GM19328 (cell line): Measurements from ENCODE around the gene CASP4.
"Not testable (repeated sequence)": the region's sequence is repeated elsewhere in the genome, so short reads cannot be mapped to it uniquely, and the experiment has no call there.

Source experiments
- ATAC-seq: cut with Tn5 transposase; IDR thresholded peaks from one replicate; pipeline ENCODE4 v1.9.1; 2021; ENCODE audit warnings: mild to moderate bottlenecking, moderate library complexity; ENCODE audit not compliant: unreplicated experiment

The CASP4 gene

GRCh38 chr11:104957280-104957679 lies 11.1 kb downstream of the CASP4 start:
- no peak for ATAC-seq

DNA sequence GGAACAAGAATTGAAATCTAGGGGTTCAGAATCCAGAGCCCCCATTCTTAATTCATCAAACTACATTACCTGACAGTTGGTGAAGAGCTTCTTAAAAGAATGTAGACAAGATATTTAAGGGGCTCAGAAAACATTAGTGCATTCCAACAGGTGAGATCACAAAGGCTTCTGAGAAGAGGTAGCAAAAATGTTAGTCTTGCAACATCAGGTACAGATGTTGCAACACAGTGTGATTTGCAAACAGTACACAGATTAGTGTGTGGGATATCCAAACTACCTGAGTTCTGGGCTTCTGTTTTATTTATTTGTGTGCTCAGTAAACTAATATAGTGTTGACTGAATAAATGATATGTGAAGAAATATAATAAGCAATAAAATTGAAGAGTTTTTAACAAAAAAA lies 11.8 kb downstream of the CASP4 start:
- no peak for ATAC-seq

- no peak for ATAC-seq
Measured at GRCh38 chr11:104946907-104947306, 21.5 kb downstream of the CASP4 start.

- ATAC-seq, result no peak
Measured at GRCh38 chr11:104944076-104944475, 24.3 kb downstream of the CASP4 start.

GRCh38 chr11:104943561-104943960 lies 24.8 kb downstream of the CASP4 start:
- ATAC-seq, result no peak

DNA sequence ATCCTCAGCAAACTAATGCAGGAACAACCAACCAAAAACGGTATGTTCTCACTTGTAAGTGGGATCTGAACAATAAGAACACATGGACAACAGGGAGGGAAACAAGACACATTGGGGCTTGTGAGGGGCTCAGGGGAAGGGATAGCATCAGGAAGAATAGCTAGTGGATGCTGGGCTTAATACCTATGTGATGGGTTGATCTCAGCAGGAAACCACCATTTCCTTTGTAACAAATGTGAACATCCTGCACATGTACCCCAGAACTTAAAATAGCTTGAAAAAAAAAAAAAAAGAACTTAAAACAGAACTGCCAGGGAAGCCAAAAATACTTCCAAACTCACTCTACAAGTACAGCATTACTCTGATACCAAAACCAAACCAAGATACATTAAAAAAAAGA lies 33.8 kb downstream of the CASP4 start:
- ATAC-seq, result no peak

DNA sequence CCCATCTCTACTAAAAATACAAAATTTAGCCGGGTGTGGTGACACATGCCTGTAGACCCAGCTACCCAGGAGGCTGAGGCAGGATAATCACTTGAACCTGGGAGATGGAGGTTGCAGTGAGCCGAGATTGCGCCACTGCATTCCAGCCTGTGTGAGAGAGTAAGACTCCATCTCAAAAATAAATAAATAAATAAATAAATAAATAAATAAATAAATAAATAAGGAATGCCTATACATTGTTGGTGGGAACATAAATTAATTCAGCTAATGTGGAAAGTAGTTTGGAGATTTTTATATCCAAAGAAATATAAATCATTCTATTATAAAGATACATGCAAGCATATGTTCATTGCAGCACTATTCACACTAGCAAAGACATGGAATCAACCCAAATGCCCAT lies 34.3 kb downstream of the CASP4 start:
- ATAC-seq, result not testable (repeated sequence)

DNA sequence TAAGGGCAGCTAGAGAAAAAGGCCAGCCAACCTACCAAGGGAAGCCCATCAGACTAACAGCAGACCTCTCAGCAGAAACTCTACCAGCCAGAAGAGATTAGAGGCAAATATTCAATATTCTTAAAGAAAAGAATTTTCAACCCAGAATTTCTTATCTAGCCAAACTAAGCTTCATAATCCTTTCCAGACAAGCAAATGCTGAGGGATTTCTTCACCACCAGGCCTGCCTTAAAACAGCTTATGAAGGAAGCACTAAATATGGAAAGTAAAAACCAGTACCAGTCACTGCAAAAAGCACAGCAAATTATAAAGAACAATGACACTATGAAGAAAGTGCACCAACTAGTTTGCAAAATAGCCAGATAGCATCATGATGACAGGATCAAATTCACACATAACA lies 39.6 kb downstream of the CASP4 start:
- ATAC-seq, result no peak

- no peak for ATAC-seq
Measured at GRCh38 chr11:104926771-104927611, 41.4 kb downstream of the CASP4 start.

- ATAC-seq, result no peak
Measured at GRCh38 chr11:104925850-104926249, 42.5 kb downstream of the CASP4 start.

DNA sequence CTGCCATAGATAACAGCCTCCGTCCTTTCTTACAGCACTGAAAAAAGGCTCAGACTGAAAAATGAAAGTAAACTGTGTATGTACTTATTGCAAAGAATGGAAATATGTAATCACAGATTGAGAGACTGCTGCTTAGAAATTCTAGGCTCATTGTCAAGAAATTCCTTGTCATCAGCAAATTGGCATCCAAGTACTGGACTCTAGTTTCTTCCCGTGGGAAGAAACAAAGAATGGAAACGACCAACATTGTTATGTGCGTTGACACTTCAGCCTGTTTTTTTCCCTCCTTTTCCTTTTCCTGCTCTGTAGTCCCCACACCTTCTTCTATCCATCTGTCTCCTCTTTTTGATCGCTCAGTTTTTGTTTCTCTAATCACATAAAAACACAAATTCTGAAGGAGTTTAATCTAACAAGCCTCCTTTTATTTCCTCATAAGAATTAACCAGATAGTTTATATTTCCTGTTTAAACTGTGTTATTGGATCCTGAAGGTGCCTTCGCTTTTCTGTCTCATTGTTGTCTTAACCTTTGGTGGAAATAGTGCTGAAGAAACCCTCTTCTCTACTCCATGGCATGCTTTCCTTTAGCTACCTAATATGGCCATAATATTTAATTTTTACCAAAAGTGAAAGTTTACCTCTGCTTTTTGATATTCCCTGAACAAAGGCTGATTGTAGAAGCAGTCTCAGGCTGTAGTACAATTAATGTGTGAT lies 50.1 kb downstream of the CASP4 start:
- peak; percentile 73 for ATAC-seq

GRCh38 chr11:104917271-104918112 lies 50.9 kb downstream of the CASP4 start:
- no peak for ATAC-seq

DNA sequence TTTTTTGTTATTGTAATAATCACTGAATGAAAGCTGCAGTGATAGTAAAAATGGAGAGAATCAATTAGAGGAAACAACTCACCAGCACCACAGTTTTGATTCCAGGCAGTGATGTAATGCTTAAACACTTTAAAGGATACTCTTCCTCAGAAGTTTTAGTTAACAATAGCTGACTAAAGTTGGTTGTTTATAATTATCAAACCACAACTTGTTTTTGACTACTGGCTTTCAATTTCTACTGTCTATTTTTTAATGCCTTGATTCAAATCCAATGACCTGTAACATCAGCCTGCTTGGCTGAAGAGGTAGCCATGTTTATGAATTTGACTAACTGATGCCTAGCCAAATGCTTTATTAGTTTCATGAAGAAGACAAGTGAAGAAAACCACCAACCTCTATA lies 51.9 kb downstream of the CASP4 start:
- no peak for ATAC-seq

GRCh38 chr11:104912102-104912501 lies 56.3 kb downstream of the CASP4 start:
- no peak for ATAC-seq

DNA sequence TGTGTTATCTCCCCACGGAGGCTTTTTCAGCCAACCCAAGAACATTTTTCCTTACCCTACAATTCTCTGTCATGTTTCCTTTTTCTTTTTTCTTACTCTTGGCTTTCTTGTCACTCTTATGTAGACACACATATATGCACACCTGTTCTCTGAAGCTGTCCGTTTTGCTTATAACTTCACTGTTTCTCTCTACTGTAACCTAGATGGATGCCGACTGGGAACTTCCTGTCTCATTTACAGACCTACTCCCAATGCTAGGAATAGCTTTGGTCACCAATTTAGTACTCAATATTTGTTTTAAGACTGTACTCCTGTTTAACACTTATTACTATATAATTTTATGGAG lies 60.2 kb downstream of the CASP4 start:
- ATAC-seq, result no peak

- ATAC-seq, result no peak
Measured at GRCh38 chr11:104907521-104908185, 60.7 kb downstream of the CASP4 start.

DNA sequence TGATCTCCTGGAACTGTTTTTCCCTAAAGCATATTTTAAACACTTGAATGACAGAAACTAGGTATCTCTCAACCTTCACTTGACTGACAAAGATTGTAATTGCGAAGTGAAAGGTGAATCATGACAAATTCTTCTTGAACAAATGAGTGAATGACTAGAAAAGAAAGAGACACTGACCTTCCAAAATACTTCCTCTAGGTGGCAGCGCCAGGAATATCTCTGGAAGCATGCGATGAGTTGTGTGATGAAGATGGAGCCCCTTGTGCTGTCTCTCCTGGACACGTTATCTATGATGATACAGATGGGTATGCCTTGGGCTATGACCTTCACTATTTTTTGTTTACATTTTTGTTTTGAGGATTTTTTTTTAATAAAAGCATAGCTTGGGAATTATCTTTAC lies 63.1 kb downstream of the CASP4 start:
- ATAC-seq, result no peak

DNA sequence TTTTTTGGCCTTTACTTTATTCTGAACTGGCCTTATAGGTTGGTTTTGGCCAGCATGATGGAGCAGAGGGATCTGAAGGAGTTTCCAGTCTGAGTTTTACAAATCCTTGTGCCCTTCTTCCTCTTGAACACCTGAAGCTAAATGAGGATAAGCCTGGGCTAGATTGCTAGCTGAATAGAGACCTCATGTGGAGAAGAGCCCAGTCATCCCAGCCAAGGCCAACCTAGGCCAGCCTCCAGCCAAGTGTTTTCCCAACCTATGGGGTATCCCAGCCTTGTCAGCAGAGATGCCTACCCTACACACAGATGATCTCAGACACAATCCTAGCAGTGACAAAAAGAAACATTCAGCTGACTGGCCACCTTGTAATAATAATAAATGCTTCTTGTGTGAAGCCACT lies 69.1 kb downstream of the CASP4 start:
- ATAC-seq, result no peak

- no peak for ATAC-seq
Measured at GRCh38 chr11:104898685-104899013, 69.7 kb downstream of the CASP4 start.

DNA sequence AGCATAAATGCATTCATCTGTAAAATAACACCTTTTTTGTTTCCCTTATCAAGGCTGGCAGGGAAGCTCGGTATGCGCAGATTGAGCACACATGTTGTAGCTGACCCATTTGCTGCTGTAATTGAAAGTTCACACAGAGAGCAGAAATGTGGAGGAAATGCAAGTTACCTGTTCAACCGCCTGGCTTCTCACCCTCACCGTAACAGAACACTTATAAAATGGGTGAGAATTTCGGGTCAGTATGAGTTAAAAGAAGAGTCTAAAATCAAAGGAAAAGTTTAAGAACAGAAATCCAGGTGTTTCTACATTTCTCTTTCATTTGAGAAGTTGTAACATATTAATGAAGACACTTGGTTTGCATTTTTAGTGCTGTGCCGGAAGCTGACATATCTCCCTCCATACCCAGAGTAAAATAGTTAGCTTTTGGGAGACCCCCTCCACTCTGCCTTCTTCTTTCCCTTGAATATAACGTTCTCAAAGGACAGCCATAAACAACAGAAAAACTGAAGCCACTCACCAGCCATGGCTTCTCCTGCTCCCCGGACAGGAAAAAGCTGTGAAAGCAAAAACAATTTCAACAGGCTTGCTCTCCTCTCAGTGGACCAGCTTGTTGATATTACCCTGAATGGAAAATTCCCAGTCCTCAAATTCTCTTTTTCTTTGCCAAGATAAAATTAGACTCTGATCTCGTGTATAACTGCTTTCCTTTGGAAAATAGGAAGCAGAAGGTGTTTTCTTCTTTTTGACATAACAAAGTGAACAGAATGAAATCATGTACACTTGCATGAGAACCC lies 70.3 kb downstream of the CASP4 start, which contains the start of gene CASP12:
TSS of gene CASP12 (minus strand) at position 570 of the 794 bp plus-strand sequence.
- peak; percentile 66 for ATAC-seq
